MG63 (cell line): ENCODE data around the gene NDRG3. TPM values are rescaled to one million over a fixed set of nuclear protein-coding genes. Genes with fewer than 3 reads are reported as not detected.
"Not testable (repeated sequence)": the region's sequence is repeated elsewhere in the genome, so short reads cannot be mapped to it uniquely, and the experiment has no call there.

ENCODE experiments used
- DNase-seq: peaks from one replicate; pipeline ENCODE4 v3.0.0-alpha.2; 2020
- H3K27me3 ChIP-seq: fragments of 250-450 bp; sonication (Bioruptor Pico); 2 replicates; pipeline ENCODE4 v1.5.1; 2020; ENCODE audit warnings: mild to moderate bottlenecking, moderate library complexity
- H3K36me3 ChIP-seq: fragments of 250-450 bp; sonication (Bioruptor Pico); 2 replicates; pipeline ENCODE4 v1.5.1; 2020; ENCODE audit warnings: mild to moderate bottlenecking, moderate library complexity
- H3K4me3 ChIP-seq: fragments of 250-450 bp; sonication (Bioruptor Pico); 2 replicates; pipeline ENCODE4 v1.5.1; 2020; ENCODE audit warnings: mild to moderate bottlenecking, moderate library complexity
- H3K9me3 ChIP-seq: fragments of 250-450 bp; sonication (Bioruptor Pico); 2 replicates; pipeline ENCODE4 v1.5.1; 2020; ENCODE audit warnings: mild to moderate bottlenecking, moderate library complexity
- total RNA-seq: library from RNA; depleted of rRNA; stranded (reverse); fragments of >200 nt; shearing (Covaris generic); gene quantifications from 2 replicates; pipeline ENCODE4 v1.2.3, GENCODE V29; 2014; ENCODE audit warnings: low replicate concordance; rRNA removed

The NDRG3 gene
- total RNA-seq, 1 experiment from 2014 or later, result 59.5 TPM

GRCh38 chr20:36614781-36615557 lies 130.9 kb downstream of the NDRG3 start:
- Histone ChIP-seq H3K27me3 (no peaks in the 10 kb centered on the region), H3K9me3 (no peaks in the 10 kb centered on the region), H3K36me3 (peaks cover 40% of the 10 kb centered on the region), H3K4me3 (no peak overlapping the region)
- DNase-seq, result peak; percentile 75

GRCh38 chr20:36613974-36614373 lies 131.9 kb downstream of the NDRG3 start:
- Histone ChIP-seq H3K9me3 (no peaks in the 10 kb centered on the region), H3K4me3 (no peak overlapping the region)

GRCh38 chr20:36611625-36612024 lies 134.3 kb downstream of the NDRG3 start:
- no peaks in the 10 kb centered on the region for H3K9me3 ChIP-seq
- H3K4me3 ChIP-seq, result no peak overlapping the region
- no peak for DNase-seq
- H3K36me3 ChIP-seq, result peaks cover 60% of the 10 kb centered on the region
- no peaks in the 10 kb centered on the region for H3K27me3 ChIP-seq

More at GRCh38 chr20:36613974-36614373, 131.9 kb downstream of the NDRG3 start:
- no peak for DNase-seq
- Histone ChIP-seq H3K27me3 (no peaks in the 10 kb centered on the region), H3K36me3 (peaks cover 49% of the 10 kb centered on the region)

- H3K9me3 ChIP-seq, DNase-seq, H3K4me3 ChIP-seq, H3K27me3 ChIP-seq: not testable (repeated sequence)
- peaks cover 51% of the 10 kb centered on the region for H3K36me3 ChIP-seq
Observed at GRCh38 chr20:36608388-36608728, 137.5 kb downstream of the NDRG3 start.

GRCh38 chr20:36607586-36608387 lies 138.1 kb downstream of the NDRG3 start:
- peaks cover 45% of the 10 kb centered on the region for H3K36me3 ChIP-seq
- H3K4me3 ChIP-seq, result no peak overlapping the region; the same call in 1 of the 2 replicates
- DNase-seq, result no peak
- H3K9me3 ChIP-seq, result no peaks in the 10 kb centered on the region
- H3K27me3 ChIP-seq, result no peaks in the 10 kb centered on the region

- H3K9me3 ChIP-seq, result no peaks in the 10 kb centered on the region
Observed at GRCh38 chr20:36606158-36607066, 139.5 kb downstream of the NDRG3 start.

GRCh38 chr20:36605399-36606157 lies 140.3 kb downstream of the NDRG3 start, which contains the start of gene RAB5IF:
Gene RAB5IF (plus strand): TSS chr20:36605779. CDS start chr20:36605952, 173 bp downstream.
- peak within 1 kb of the TSS; percentile 92 for H3K4me3 ChIP-seq
- H3K27me3 ChIP-seq, result no peaks in the 10 kb centered on the region
- peaks cover 25% of the 10 kb centered on the region for H3K36me3 ChIP-seq
- DNase-seq, result peak; percentile 99
- H3K9me3 ChIP-seq, result no peaks in the 10 kb centered on the region

More at GRCh38 chr20:36606158-36607066, 139.5 kb downstream of the NDRG3 start:
- H3K27me3 ChIP-seq, result no peaks in the 10 kb centered on the region
- peak overlapping the region; percentile 92 for H3K4me3 ChIP-seq
- peaks cover 31% of the 10 kb centered on the region for H3K36me3 ChIP-seq
- DNase-seq, result peak; percentile 31

- H3K4me3 ChIP-seq, result peak overlapping the region; percentile 92
- DNase-seq, result peak; percentile 11
- H3K27me3 ChIP-seq, result 0 out of 2 replicates have a peak, but pooled peaks cover 2% of the 10 kb centered on the region
- peaks cover 20% of the 10 kb centered on the region for H3K36me3 ChIP-seq
- no peaks in the 10 kb centered on the region for H3K9me3 ChIP-seq
Observed at GRCh38 chr20:36604952-36605398, 140.9 kb downstream of the NDRG3 start.

Other genes starting within 250 kb of the NDRG3 start
- gene MYL9, start 204.6 kb downstream of the NDRG3 start, total RNA-seq, result 1.3 TPM in 1 of 2 replicates, not detected in the other
- 16.3 and 18.5 TPM in 2 replicates for gene TGIF2, start 172.5 kb downstream of the NDRG3 start, total RNA-seq
- gene RAB5IF, start 140.3 kb downstream of the NDRG3 start, total RNA-seq, result 259 and 278 TPM in 2 replicates
- gene SLA2, start 99.9 kb downstream of the NDRG3 start, total RNA-seq, result not detected in 2 replicates
- gene DSN1, start 27.7 kb upstream of the NDRG3 start, total RNA-seq, result 36.0 and 52.2 TPM in 2 replicates
- not detected in 2 replicates for gene TLDC2, start 130.0 kb upstream of the NDRG3 start, total RNA-seq
- gene SAMHD1, start 205.6 kb upstream of the NDRG3 start, total RNA-seq, result 13.6 and 26.3 TPM in 2 replicates